Measurements from ENCODE around the gene YY1. TPM values are rescaled to one million over a fixed set of nuclear protein-coding genes. Genes with fewer than 3 reads are reported as not detected.

YY1 gene
- total and polyA plus RNA-seq, 2 of the 8 experiments (the other 6 are each of a cell fraction or from before 2014, with no cell fraction given): 26.4 to 106 TPM

DNA sequence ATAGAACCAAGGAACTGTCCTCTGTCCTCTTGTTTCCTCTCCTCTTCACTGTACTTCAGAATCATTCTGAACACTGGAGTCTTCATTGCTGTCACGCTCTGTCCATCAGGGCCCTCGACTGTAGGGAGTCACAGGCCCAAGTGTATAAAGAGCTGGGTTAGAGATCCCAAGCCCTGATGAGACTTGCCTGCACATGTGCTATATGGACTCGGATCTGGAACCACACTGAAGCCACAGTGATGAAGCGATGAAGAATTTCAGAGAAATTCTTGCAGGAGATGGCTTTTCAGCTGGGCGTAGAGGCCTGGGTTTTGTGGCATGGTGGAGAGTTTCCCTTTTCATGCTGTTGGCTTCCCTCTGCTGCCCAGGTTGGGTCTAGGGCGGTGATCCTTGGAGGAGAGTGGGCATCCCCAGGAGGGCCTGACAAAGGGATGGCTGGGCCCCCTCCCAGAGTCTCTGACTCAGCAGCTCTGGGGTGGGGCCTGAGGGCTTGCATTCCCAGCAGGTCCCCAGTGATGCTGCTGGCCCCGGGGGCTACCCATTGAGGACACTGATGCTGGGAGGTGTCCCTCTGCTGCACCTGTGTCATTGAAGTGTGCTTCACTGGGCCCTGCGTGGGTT, 39.6 kb upstream of the YY1 start (continued):
- TF ChIP-seq BCL11A (IDR thresholded peaks at IDR 0.05; ENCODE audit: low read depth in 2 of 2, low read length in 2 of 2) (no peak), RBBP5 (IDR thresholded peaks at IDR 0.05; ENCODE audit: borderline replicate concordance, low read depth, low read length) (no peak), CREB1 (IDR thresholded peaks at IDR 0.05) (no peak), JUN (IDR thresholded peaks at IDR 0.05; ENCODE audit: low read depth, low read length) (no peak), MAFK (IDR thresholded peaks at IDR 0.05; ENCODE audit: low read depth, low read length) (no peak), YY1 (IDR thresholded peaks at IDR 0.05; ENCODE audit: low read depth, low read length) (no peak), GABPA (IDR thresholded peaks at IDR 0.05; ENCODE audit: borderline replicate concordance, insufficient read depth, low read length) (no peak), ATF2 (IDR thresholded peaks at IDR 0.05; ENCODE audit: low read length) (no peak), CTBP2 (IDR thresholded peaks at IDR 0.05; ENCODE audit: borderline replicate concordance, insufficient read depth, insufficient read length, low read length) (no peak)
